Measurements from ENCODE around the gene CAND1. TPM values are rescaled to one million over a fixed set of nuclear protein-coding genes. Genes with fewer than 3 reads are reported as not detected.
"Not testable (repeated sequence)": the region's sequence is repeated elsewhere in the genome, so short reads cannot be mapped to it uniquely, and the experiment has no call there.

The CAND1 gene
- total RNA-seq, 1 experiment from 2014 or later, result 84.5 TPM

- DNase-seq (ENCODE audit: low read depth), result not testable (repeated sequence)
These were observed 71.9 kb downstream of the CAND1 start for GRCh38 chr12:67341086-67341485.

DNA sequence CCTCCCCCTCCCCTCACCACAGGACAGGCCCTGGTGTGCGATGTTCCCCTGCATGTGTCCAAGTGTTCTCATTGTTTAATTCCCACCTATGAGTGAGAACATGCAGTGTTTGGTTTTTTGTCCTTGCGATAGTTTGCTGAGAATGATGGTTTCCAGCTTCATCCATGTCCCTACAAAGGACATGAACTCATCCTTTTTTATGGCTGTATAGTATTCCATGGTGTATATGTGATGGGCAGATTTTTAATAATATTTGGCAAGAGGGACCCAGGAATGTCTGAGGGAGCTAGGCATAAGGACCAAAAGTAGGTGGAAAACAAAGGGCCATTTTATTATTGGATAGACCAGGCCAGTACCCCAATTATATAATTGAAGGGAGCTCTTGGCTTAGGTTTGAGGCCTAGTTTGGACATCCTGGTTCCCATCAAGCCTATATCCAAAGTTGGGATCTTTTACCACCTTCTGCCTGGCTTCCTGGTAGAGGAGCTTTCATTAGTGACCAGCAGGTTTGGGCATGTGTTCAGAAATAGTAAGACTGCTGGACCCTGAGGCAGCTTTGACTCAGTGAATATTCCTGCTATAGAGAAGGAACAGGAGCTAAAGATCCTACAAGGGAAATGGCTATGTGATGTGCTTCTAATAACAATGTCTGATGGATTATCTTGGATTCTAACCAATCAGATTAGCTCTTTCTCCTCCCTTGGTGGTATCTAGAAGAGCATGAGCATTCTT lies 76.0 kb downstream of the CAND1 start:
- no peak for DNase-seq (ENCODE audit: low read depth)

- DNase-seq (ENCODE audit: low read depth), result no peak
These were observed 79.5 kb downstream of the CAND1 start for GRCh38 chr12:67348683-67349082.

DNA sequence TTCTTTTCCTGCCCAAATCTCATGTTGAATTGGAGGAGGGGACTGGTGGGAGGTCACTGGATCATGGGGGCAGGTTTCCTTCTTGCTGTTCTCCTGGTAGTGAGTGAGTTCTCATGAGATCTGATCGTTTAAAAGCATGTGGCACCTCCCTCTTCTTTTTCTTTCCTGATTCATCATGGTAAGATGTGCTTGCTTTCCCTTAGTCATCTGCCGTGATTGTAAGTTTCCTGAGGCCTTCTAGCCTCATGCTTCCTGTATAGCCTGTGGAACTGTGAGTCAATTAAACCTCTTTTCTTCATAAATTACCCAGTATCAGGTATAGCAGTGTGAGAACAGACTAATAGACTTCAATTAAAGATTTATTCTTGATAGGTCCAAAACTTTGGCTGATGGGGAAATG lies 83.5 kb downstream of the CAND1 start:
- no peak for DNase-seq (ENCODE audit: low read depth)

- DNase-seq (ENCODE audit: low read depth), result no peak
These were observed 85.2 kb downstream of the CAND1 start for GRCh38 chr12:67354322-67354721.

DNA sequence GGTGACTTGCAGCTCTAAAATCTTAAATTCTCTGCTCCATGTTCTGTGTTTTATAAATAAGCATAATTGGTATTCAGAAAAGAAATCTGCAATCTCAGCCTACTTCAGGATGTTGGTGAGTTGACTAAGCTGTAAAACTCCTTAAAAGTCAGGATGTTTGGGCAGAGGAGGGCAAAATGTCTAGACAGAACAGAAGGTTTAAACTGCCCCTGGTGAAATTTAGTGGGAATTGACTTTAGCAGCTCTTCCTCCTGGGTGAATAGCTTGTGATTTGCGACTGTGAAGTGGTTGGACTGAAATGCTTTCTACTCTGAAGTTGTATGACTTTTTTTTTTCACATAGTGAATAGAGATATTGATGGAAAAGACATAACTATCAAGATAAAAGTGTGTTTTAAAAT lies 85.8 kb downstream of the CAND1 start:
- DNase-seq (ENCODE audit: low read depth), result peak; percentile 44

GRCh38 chr12:67355428-67356379 lies 86.5 kb downstream of the CAND1 start:
- peak; percentile 77 for DNase-seq (ENCODE audit: low read depth)

DNA sequence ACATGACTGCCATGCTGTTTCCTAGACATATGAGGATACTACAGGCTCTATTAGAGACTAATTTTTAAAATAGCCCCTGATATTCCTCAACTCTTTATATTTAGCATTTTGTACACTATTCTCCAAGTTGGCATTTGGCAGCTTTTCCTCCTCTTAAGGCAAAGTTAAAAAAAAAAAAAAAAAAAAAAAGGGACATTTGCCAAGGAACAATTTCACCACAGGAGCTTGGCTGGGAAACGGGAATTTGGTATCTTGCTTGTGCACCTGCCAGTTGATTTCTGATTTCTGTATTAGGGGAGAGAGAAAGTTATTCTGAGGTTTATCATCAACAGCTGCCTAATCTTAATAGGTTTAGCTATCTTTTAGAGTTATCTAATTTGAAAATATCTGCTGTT lies 87.2 kb downstream of the CAND1 start:
- peak; percentile 58 for DNase-seq (ENCODE audit: low read depth)

DNA sequence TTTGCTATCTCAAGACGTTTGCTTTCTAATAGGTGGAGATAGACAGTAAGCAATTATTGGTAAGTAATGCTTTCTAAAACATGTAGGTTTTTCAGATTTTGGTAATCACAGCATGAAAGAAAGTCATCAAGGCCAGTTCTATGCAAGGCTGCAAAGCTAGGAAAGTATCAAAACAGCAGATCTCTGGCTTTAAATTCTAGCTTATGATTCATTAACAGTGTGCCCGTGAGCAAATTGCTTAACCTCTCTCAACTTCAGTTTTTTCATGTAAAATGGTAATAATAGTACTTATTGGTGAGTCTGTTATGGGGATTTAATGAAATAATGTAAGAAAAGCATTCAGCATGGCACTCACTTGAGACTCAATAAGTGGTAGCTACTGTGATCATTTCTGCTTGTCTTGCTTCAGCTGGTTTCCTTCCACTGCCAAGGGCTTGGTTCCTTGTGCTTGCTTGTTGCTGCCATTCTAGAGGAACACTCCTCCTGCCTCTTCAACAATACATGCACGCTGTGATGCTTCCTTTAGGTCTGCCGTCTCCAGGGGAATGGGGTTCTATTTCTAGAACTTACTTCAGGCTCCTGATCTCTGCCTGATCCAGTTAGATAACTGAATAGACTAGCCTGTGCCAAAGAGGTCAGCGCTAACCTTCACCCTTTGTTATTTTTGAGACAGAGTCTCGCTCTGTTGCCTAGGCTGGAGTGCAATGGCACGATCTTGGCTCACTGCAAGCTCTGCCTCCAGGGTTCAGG lies 88.4 kb downstream of the CAND1 start:
- DNase-seq (ENCODE audit: low read depth), result no peak

GRCh38 chr12:67358781-67359338 lies 89.7 kb downstream of the CAND1 start:
- DNase-seq (ENCODE audit: low read depth), result peak; percentile 99

DNA sequence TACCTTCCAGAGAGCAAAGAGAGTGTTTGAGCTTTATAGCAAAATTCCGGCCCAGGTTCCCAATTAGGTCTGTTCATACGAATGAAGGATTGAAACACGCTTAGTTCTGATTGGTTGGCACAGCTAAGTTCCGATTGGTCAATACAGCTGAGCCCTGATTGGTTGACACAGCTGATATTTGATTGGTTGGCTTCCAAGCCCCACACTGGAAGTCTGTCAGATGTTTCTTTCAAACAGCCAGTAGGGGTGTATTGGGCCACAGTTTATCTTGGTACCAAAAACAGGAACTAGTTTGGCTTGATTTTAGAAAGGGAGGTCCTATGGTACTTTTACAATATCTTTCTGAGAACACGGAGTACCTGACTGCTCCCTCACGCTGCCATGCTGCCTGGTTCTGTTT lies 93.4 kb downstream of the CAND1 start:
- DNase-seq (ENCODE audit: low read depth), result no peak

DNA sequence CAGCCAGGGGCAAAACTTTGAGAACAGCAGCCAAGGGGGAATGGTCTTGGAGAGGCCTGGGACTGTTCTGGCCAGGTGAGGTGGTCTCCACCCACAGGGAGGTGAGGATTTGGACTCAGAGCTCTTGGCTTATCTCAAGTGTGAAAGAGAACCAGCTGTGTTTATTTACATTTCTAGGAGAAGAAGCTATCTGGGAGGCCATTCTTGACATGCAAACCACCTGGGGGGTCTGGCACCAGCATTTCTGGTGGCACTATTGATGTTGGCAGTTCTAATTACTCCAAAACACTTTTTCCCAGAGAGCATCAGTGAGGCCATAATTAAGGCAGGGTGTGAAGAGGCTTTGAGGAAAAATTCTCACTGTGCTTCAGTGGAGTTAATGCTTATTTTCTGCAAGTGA lies 95.1 kb downstream of the CAND1 start:
- no peak for DNase-seq (ENCODE audit: low read depth)

- DNase-seq (ENCODE audit: low read depth), result no peak
These were observed 96.0 kb downstream of the CAND1 start for GRCh38 chr12:67365131-67365530.

- DNase-seq (ENCODE audit: low read depth), result no peak
These were observed 98.7 kb downstream of the CAND1 start for GRCh38 chr12:67367843-67368242.

Data from LHCN-M2 (cell line).